Activated CD8-positive, alpha-beta memory T cell treated with anti-CD3 and anti-CD28 coated beads for 48 hours (primary cell): ENCODE data around the gene CYP19A1.
A peak's percentile ranks its signal among the peaks of the same experiment; 100 is the strongest.
"Not testable (repeated sequence)": the region's sequence is repeated elsewhere in the genome, so short reads cannot be mapped to it uniquely, and the experiment has no call there.

ENCODE experiments used
- DNase-seq, 3 experiments: peaks; one replicate each; pipeline ENCODE4 v3.0.0-alpha.2; 2020; ENCODE audit warnings: low read depth in 2 of 3, low spot score in 2 of 3

The CYP19A1 gene

DNA sequence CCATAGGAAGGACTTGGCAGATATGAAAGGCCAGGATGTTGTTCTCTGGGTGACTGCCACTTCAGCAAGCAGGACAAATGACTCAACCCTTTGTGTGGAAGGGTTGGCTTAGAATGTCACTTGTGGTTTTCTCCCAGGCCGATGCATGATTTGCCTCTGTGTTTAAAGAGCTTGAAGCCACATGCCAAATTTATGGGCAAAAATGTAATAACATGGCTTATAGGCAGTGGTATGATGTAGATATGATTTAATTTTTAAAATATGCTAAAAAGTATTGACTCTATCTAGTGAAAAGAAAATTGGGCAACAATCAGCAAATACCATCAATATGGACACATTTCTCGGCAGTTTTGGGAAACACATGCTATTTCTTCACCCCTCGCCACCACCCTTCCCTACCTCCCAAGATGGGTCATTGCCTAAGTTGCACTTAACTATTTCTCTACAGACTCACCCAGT is 114.6 kb downstream of the CYP19A1 start:
- DNase-seq = no peak

DNA sequence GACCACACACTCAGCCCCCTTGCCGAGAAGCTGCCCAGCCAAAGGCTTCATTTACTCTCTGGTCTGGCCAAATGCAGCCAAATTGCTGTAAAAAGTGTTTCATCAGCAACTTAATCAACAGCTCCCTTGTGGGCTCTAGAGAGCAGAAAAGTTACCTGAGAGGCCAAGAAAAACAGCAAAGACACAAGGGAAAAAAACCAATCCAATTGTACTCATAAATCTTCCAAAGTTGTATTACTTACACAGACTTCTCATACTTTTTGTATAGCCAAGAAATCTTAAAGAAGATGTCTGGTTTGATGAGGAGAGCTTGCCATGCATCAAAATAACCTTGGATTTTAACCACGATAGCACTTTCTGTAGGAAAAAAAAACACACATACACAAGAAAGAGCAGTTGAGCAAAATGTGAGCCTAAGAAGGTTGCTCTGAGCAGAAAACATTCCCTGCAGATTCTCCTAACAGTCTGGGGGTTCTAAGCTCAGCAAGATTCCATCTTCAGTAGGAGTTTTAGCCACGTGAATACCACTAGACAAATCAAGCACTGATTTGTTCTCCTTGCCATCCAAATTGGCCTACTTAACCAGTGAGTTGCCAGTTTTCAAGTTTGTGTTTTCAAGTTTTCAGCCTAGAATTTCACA is 120.0 kb downstream of the CYP19A1 start:
- DNase-seq = no peak

DNA sequence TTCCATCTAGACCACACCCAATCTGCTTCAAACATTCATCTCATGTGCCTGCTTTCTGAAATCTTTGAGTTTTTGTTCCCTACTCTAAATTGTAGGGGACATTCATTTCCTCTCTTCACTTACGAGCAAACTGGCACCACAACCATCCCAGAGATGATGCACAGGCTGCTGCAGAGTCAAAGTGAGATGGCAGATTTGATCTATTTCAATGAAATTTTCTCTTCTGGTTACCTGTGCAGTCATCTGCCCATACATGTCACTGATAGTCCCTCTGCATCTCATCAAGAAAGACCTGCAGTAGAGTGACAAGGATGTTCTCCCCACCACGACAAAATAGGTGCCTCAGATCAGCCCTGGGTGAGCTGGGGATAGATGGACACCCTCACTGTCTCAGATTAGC is 125.5 kb downstream of the CYP19A1 start:
- DNase-seq = no peak

DNA sequence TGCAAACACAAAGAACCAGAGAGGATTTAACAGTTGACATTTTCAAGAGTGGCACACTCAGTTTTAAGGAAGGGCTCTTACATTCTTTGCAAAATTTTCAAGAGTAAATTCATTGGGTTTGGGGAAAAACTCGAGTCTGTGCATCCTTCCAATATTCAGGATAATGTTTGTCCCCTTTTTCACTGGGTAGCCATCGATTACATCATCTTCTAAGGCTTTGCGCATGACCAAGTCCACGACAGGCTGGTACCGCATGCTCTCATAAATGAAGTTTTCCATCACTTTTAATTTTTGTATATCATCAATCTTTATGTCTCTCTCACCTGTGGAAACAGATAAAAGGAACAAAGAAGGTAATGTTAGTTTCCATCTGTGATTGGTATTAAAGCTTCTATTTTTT is 126.2 kb downstream of the CYP19A1 start:
- DNase-seq = no peak

DNA sequence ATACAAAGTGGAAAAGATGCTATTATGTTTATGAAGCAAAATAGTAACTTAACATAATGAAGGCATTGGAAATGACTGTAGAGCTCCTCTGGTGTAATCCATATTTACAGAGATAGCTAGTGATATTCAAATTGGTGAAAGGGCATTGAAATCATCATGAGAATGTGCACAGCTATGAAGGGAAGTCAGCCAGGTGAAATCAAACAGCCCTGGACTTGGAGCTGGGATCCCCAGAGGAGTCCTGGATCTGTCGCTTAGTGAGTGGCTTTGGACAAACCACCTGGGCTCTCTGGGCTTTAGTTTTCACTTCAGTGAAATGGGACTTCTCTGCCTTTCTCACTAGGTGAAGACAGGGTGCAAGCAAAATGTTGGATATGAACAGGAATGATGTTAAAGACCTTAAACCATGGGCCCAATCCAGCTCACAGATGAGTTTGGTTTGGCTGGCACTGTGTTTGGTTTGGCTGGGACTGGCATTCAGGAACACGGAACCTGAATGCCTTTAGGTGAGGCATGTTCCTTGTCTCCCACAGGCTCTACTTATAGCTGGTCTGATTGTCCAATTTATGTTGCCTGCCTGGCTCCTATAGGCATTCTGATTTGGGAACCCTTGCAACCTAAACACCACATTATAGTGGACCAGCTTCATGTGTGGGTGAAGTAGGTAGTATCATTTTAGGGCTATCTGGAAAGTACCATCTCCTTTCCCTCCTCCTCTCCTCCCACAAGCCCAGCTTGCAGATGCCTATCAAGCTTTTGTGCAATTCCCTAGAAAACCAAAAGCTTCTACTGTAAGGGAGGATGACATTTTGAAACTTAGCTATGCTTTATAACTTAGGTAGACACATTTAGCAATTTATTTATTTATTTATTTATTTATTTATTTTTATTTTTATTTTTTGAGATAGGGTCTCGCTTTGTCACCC is 133.1 kb downstream of the CYP19A1 start:
- DNase-seq = no peak

DNA sequence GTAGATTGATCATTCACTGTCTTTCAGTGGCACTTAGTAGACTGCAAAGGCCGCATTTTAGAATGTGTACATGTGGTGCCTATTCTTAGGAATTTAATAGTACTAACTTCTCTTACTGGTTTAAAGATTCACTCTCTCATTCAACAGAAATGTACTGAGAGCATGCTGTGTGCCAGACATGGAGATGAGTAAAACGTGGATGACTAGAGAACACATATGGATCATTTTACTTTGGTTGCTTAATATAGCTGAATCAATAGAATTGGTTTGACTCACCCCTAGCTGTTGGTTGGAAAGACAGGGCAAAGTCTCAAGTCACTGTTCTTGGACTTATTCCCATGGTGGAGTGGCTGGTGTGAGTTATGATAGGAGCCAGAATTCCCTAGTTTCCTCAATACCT is 134.6 kb downstream of the CYP19A1 start:
- DNase-seq = no peak

DNA sequence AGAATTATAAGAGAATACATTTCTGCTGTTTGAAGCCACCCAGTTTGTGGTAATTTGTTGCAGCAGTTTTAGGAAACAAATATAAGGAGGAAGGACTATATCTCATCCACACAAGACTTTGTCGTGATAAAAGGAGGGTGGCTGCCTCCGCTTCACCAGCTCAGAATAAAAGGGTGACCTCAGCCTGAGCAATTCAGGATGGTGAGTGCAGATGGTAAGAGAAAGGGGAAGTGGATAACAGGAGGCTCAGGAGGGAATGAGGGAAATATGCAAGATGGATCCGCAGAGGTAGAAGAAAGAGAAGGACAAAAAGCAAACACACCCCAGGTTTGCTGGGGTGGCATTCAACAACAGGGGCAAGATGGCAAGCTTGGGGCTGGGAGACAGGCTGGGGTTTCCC is 135.6 kb downstream of the CYP19A1 start:
- DNase-seq = no peak

DNA sequence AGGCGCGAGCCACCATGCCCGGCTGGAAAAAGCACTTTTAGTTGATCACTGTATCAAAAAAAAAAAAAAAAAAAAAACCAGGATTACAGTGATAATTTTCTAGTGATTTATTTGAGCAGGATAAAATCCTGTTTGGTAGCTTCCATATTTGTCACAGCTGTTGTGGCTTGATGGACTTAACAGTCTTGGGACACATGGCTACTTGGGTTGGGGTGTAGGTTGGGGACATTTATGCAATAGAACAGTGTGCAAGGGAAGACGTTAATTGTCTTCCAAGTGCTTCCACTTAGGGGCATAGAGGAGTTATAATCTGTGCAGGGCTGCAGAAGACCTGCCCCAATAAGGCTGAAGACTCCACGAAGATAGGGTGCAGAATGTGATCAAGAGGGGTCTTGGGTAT is 136.8 kb downstream of the CYP19A1 start:
- no peak for DNase-seq

DNA sequence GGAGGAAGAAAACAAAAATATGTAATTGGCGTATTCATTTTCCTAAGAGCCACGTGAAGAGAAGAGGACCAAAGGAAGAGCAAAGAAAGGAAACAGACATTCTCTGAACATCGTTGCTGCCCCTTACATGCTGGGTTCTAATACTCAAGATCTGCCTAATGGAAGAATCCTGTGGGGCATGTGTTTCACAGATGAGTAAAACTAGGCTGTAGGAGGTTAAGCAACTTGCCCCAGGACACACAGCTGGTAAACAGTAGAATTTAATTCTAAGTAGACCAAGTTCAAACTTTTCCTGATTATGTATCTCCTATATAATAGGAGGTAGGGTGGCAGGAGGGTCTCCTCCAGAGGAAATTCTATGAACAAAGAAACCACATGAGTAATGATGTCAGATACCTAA is 137.6 kb downstream of the CYP19A1 start:
- DNase-seq = no peak

DNA sequence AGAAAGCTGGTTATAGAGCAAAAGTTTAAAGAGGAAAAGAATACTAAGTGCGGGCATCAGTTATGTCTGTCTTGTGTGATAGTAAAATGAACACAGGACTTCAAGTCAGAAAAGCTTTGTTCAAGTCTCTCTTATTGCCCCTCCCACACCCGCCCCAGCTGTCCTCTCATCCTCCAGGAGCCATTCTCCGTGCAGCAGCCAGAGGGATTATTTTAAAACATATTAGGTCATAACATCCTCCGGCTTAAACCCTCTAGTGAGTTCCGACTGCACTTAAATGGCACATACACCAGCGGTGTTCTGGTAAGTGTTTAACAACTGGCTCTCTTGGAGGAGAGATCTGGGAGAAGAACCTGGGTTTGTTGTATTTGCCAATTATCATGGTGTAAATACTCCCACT is 138.9 kb downstream of the CYP19A1 start:
- DNase-seq = no peak

DNA sequence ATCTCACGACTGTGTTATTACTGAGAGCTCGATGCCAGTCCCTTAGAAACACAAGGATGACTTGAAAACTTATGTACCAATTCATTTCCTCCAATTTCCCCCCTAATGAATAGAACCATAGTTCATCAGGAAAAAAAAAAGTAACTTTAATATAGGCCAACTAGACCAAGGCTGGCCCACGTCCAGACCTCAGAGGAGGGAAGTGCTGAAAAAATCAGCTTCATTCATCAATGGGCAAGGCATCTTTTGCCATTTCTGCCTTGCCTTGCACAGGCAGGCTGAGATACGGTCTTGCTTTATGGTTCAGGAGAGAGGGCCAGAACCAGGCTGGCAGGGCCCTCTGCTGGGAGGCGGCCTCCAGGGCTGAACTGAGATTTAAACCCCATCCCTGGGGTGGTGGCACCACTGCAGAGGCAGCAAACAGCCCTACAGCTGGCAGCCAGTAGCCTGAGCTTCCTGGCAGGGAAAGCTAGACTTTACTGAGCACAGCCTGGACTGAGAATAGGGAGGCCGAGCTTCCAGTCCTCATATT is 139.6 kb downstream of the CYP19A1 start:
- no peak for DNase-seq

DNA sequence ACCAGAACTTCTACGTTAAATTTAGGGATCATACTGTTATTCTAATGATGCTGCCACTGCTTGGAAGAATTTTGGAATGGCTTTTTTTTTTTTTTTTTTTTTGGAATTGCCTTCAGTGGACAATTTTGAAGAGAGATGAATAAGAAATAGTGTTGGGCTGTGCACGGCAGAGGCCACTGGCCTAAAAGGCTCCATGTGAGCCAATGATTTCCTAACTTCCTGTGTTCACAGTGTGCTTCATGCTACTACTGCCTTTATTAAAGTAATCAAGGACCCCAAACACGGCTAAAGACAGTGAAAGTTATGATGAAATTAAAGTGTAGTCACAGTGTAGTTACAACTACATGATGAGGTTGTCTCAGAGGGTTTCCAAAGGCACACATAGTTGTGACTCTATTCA is 142.9 kb downstream of the CYP19A1 start:
- DNase-seq = no peak

DNA sequence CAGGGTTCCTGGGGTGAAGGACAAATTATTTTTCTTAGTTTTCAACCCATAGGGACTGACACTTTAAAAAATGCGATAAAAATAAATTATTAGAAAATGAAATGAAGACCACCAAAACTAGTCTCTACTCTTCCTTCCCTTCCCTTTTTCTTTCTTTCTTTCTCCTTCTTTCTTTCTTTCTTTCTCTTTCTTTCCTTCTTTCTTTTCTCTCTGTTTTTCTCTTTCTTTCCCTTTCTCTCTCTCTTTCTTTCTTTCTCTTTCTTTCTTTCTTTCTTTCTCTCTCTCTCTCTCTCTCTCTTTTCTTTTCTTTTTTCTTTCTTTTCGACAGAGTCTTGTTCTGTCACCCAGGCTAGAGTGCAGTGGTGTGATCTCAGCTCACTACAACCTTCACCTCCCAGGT is 144.4 kb downstream of the CYP19A1 start:
- no peak for DNase-seq

DNA sequence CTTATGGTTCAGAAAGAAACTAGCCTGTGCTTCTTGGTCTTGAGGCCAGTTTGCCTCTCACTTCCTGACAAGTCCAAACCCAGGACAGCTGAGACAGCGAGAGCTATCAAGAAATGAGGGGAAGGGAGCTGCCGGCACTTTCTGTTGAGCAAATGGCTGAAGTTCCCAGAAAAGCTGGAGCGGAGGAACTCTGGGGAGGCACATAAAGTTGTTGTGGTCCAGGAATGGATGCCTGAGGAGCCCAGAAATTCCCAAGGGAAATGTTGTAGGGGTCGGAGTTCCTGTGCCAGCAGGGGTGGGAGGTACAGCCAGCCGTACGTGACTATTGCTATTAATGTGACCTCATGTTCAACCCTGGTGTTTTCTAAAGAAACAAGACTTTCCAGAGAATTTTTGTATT is 144.9 kb downstream of the CYP19A1 start:
- no peak for DNase-seq

DNA sequence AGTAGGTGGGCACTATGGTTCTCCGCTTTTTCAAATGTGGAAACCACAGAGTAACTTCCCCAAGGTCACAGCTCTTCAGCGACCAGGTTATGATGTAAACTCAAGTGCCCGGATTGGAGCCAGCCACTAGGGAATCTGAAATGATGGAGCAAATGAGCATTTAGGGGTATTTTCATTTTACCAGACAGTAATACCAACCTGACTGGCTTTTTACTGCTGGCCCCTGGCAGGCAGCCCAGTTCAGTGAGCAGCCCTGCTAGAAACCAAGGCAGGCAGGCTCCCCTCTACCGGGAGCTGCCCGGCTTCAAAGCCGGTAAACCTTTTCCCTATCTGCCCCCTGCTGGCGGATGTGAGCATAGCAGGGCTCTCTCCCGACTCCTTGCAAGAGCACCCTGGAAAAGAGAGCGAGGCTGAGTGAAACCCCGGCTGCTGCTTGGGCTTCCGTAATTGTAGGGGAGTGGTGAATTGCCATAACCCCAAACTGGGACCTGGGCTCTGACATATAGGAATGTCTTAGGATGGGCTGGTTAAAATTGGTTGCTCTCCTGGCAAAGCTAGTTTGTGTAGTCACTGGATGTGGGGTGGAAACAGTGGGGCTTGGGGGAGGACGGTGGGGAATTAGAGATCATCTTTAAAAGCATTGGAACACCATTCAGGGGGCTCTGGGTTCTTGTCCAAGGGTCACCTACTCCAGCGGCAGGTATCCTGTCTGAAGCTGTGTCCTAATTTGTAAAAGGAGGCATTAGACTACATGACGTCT is 145.7 kb downstream of the CYP19A1 start:
- DNase-seq = peak; percentile 44 to 90 (median 77)

DNA sequence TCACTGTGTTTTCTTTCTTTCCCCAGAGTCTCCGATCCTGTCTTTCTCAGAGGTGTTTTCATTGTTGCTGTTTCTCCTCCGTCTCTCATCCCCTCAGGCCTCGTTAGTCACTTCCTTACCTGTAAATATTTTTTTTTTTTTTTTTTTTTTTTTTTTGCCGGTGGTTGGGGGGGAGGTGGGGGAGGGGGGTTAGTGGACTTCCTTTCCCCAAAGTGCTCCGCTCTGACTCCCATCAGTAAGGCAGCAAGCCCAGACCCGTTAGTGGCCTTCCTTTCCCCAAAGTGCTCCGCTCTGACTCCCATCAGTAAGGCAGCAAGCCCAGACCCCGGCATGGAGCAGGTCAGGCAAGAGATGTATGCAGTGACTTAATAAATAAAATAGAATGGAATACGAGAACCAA is 146.6 kb downstream of the CYP19A1 start:
- DNase-seq = no peak

DNA sequence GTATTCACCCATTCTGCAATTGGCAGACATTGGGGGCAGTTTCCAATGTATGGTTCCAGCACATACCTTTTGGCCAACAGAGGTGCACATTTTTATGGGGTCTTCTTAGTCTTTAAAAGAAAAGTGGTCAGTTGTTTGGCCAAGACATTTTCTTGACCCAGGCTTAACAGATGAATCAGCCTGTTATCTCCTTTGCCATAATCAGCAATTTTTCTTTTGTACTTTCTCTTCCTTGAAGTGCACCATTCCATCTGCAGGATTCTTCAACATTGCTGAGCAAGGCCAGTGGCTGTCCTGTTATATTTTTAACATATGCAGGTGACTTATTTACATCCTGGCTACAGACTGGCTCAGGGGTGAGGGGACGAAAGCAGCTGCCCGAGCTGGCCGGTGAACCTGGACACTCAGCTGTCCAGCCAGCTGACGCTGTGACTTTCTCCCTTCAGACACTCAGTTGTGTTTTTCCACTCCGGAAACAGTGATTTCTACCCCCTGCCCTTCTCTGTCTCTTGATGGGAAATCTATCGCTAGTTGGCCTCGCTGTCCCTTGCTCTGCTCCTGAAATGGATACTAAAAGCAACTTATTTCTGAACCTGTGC is 147.2 kb downstream of the CYP19A1 start:
- DNase-seq = no peak

DNA sequence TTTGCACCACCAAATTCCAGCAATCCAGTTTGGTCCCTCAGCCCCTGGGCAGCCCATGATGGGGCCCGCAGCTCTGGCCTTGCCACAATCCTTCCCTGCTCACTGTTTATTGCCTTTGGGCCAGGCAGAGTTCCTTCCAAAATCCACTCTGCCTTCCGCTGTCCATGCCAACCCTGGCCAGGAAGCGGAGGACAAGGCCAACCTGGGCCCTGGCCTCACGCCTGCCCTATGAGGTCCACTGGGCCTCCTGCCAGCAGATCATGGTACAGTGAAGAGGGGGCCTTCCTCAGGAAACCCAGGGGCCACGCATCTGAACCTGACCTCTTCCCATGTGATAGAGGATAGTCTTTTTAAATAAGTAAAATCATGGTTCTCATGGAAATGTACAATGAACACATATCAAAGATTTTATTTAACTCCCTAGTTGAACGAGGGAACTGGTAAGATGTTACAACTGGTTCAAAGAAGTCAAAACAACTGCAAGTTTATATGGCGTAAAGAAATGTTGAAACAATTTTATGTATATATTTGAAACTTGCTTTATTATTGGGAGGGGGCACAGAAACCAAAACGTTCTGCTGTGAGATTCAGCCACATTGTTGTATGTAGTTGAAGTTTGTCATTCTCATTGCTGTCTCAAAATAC is 147.8 kb downstream of the CYP19A1 start:
- DNase-seq = no peak

DNA sequence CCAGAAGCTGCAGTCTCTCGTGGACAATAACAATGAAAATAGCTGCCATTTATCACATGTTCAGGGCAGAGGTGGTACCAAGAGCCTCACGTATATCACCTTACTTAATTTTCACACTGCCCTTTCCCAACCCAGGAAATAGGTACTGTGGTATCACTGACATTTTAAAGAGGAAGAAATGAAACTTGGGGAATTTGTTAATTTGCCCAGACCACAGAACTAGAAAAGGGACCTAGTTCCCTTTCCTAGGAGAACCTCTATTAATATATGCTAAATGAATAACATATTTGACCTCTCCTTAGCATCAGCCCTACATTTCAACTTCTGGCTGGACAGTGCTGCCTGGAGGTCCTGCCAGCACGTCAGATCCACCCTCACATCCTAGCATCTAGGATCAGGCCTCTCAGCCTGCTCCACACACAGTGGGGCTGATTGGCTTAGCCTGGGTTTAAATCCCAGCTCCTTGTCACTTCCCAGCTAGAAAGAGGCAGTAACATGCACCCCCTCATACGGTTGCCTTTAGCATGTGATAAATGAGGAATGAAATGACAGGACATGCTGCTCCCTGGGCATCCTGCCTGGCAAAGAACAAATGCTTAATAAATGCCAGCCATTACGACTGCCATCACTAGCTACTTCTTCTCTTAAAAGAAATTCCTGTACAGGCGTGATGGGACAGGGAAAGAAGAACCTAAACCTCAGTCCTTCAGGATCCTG is 148.6 kb downstream of the CYP19A1 start:
- no peak for DNase-seq

DNA sequence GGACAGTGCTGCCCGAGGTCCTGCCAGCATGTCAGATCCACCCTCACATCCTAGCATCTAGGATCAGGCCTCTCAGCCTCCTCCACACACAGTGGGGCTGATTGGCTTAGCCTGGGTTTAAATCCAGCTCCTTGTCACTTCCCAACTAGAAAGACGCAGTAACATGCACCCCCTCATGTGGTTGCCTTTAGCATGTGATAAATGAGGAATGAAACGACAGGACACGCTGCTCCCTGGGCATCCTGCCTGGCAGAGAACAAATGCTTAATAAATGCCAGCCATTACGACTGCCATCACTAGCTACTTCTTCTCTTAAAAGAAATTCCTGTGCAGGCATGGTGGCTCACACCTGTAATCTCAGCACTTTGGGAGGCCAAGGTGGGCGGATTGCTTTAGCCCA is 149.6 kb downstream of the CYP19A1 start:
- not testable (repeated sequence) for DNase-seq
